NCI-H510A (cell line): ENCODE measurements around the gene MGAT4A.
"Not testable (repeated sequence)": the region's sequence is repeated elsewhere in the genome, so short reads cannot be mapped to it uniquely, and the experiment has no call there.

ENCODE experiments used
- DNase-seq: peaks from one replicate; lab custom pipeline; 2025; lab: John Stamatoyannopoulos, UW

The MGAT4A gene

DNA sequence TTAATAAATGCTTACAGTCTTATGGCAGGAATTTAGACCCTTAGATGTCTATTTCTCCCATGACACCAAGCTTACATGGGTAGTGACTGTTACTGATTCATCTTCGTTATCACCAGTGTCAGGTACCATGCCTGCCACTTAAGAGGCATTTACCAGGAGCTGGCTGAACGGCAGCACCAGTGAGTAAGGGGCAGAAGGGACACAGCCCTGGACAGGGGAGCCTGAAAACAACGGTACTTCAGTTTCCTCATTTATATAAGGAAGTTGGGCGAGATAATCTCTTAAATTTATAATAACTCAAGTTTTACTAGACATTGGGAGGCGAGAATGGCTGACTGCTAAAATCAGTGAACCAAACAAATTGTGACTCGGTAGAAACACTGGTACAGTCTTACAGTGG is 123.8 kb downstream of the MGAT4A start:
- no peak for DNase-seq

DNA sequence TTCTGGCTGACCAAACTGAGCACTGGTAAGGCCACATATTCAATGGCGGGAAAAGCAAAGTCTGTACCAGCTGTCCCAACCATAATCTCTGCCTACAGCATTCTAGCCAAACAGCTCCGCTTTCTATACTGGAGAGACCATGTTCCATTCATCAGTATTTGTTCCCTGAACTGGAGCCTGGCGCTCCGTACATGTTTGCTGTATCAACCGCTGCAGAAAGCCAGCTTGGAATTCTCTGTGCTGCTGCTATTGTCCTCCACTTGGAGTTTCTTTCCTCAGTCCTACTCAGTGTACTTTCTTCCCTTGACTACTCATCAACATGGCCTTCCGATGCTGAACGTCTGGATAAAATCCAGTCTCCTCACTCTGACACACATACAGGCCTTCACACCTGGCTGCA is 124.5 kb downstream of the MGAT4A start:
- DNase-seq = no peak

- DNase-seq = no peak
Observed at GRCh38 chr2:98605076-98605475, 125.9 kb downstream of the MGAT4A start.

- DNase-seq = no peak
Observed at GRCh38 chr2:98604547-98604946, 126.4 kb downstream of the MGAT4A start.

- peak; percentile 3 for DNase-seq
Observed at GRCh38 chr2:98601532-98602132, 129.3 kb downstream of the MGAT4A start.

- no peak for DNase-seq
Observed at GRCh38 chr2:98598781-98599428, 132.0 kb downstream of the MGAT4A start.

DNA sequence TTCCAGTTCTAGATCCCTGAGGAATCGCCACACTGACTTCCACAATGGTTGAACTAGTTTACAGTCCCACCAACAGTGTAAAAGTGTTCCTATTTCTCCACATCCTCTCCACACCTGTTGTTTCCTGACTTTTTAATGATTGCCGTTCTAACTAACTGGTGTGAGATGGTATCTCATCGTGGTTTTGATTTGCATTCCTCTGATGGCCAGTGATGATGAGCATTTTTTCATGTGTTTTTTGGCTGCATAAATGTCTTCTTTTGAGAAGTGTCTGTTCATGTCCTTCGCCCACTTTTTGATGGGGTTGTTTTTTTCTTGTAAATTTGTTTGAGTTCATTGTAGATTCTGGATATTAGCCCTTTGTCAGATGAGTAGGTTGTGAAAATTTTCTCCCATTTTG is 136.3 kb downstream of the MGAT4A start:
- not testable (repeated sequence) for DNase-seq

GRCh38 chr2:98592565-98592964 is 138.4 kb downstream of the MGAT4A start:
- DNase-seq = no peak

- no peak for DNase-seq
Observed at GRCh38 chr2:98589489-98589888, 141.4 kb downstream of the MGAT4A start.

- no peak for DNase-seq
Observed at GRCh38 chr2:98588880-98589431, 142.0 kb downstream of the MGAT4A start.

DNA sequence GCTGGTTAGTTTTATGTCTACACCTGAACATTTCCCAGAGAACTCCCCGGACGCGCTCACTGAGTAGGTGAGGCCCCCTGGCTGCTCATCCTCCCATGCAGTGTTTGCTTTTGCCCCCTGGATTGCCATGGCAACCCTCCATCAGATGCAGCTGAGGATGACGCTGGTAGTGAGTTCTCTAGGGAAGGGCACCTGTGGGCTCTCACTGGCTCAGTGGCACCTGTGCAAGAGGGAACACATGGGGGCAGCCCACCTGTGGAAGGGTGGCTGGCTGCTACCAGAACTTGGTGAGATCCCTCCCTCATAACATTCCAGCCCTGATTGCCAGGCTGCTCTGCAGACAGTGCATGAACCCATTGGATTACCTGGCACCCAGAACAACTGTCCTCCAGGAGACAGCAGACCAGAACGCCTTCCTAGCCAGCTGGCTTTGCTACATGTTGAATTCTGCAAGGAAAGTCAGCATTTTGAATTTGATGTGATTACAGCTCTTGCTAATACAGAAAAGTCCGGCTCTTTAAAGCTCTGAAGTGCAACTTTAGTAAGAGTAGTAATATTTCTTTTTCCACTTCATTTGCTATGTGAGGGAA is 144.3 kb downstream of the MGAT4A start:
- no peak for DNase-seq

DNA sequence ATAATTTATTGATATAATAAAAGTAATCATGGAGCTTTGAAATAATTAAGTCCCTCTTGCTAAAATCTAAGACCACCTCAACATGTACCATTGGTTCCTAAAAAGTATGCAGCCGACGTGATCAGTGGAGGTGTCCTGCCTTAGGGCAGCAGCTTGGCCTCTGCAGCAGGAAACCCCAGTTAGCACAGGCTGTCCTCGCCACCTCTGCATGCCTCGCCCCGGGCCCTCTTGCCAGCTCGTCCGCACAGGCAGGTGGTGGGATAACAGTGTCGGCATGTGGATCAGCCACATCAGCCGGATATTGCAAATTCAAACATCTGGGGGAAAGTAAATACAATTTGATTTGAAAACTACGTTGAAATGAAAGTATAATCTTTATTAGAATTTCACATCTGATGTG is 145.5 kb downstream of the MGAT4A start:
- DNase-seq = no peak

- no peak for DNase-seq
Observed at GRCh38 chr2:98583816-98584618, 146.9 kb downstream of the MGAT4A start.

- no peak for DNase-seq
Observed at GRCh38 chr2:98583276-98583675, 147.7 kb downstream of the MGAT4A start.

- DNase-seq = no peak
Observed at GRCh38 chr2:98582523-98582922, 148.4 kb downstream of the MGAT4A start.

GRCh38 chr2:98580656-98581284 is 150.2 kb downstream of the MGAT4A start:
- DNase-seq = no peak

DNA sequence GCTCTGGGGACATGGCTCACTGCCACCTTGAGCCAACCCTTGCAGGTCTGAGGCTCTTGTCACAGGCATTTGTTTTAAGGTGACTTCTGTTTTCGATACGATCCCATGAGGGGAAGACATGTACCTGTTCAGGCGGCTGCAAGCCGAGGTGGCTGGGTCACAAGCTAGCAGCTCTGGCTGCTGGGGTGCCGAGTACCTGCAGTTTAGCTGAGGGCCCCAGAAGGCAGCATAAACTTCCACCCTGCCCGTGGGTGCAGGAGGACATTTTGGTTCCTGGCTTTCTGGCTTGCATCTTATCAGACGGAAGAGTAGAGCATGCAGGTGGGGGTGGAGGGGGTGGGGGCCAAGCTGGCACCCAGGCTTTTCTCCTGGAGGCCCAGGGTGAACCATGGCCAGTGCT is 151.0 kb downstream of the MGAT4A start:
- no peak for DNase-seq

DNA sequence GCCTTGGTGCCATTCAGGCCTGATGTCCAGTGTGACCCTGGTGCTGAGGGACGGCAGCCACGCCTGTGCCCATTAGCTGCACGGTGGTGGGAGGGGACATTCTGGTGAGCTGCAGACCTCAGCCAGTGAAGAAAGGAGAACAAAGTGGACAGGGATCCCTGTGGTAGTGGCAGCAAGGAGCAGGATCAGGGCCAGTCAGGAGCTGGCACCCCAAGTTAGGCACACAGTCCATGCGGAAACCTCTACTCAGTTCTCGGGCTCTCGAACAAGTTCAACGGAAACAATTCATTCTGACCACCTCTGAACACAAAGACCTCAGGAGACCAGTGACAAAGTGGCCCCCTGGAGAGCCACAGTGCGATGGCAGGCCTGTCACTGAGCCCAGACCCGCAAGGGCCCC is 152.7 kb downstream of the MGAT4A start:
- no peak for DNase-seq

DNA sequence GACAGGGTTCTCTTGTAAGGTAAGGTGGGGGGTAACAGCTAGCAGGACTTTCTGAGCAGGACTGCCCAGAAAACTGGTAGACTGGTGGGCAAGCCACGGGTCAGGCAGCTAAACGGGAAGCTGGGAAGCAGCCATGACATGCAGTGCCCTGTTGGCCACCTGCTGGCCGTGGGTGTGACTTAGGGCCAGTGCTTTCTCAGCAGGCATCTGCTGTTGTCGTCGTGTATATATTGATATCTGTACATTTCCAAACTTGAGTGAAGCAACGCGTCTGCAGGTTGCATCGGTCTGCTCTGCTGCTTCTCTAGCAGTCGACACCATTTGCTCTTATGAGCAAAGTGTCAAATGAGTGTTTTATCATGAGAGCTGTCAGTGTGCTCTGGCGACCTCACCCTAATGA is 153.6 kb downstream of the MGAT4A start:
- DNase-seq = no peak

DNA sequence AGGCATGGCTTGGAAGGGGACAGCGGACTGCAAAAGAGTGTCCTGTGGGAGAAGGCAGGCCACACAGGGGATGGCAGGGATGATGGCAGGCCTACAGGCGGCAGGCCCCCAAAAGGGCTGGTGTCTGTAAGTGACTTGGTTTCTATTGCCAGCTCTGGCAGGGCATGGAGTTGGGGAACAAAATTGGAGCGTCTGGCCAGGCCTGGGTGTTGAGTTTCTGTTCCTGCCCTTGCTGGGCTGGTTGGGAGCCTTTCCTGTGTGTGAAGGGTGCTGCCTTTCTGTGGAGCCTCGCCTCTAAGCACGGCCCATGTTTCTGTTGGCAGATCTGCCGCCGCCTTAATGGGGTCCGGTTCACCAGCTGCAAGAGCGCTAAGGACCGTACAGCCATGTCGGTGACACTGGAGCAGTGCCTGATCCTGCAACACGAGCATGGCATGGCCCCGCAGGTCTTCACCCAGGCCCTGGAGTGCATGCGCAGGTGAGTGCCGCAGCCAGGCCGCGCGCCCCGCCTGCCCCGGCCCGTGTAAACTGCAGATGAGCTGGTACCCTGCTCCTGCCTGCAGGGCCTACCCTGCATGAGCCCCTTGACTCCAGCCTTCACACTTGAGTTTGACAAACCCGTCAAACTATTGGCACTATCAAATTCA is 154.1 kb downstream of the MGAT4A start:
- no peak for DNase-seq

GRCh38 chr2:98573426-98573825 is 157.5 kb downstream of the MGAT4A start:
- DNase-seq = no peak

- no peak for DNase-seq
Observed at GRCh38 chr2:98572676-98573075, 158.3 kb downstream of the MGAT4A start.
